ENCODE data around the gene VEGFB. TPM values are rescaled to one million over a fixed set of nuclear protein-coding genes. Genes with fewer than 3 reads are reported as not detected.

The VEGFB gene
- polyA plus RNA-seq, 1 experiment = 13.2 TPM

- Histone ChIP-seq H3K4me3 (ENCODE audit: low read depth, low read length) (peak overlapping the region; percentile 56), H3K36me3 (ENCODE audit: control insufficient read depth, insufficient read depth, low read length) (peaks cover 4% of the 10 kb centered on the region), H3K27me3 (ENCODE audit: control insufficient read depth, insufficient read depth, low read length) (no peaks in the 10 kb centered on the region)
- POLR2A ChIA-PET = no interaction called here
- CTCF ChIA-PET = interaction anchor here (0.7 to 4.4 kb wide), 2 partner anchors 16 to 31 kb away, joined by 4 to 18 read pairs; partner anchors contain the start of gene PLCB3
- TF ChIP-seq CTCF (IDR thresholded peaks at IDR 0.05; ENCODE audit: insufficient read depth, low read depth, low read length) = no peak
- no peak for DNase-seq (ENCODE audit: low read depth)
These were observed 1.2 kb downstream of the VEGFB start for GRCh38 chr11:64235437-64236161.

GRCh38 chr11:64237484-64237951 lies 3.1 kb downstream of the VEGFB start:
- POLR2A ChIA-PET = no interaction called here
- peaks cover 4% of the 10 kb centered on the region for H3K36me3 ChIP-seq (ENCODE audit: control insufficient read depth, insufficient read depth, low read length)
- CTCF ChIA-PET = interaction anchor here (1.1 to 4.4 kb wide), 2 partner anchors 11 to 14 kb away, joined by 3 to 18 read pairs; partner anchors contain the start of genes NUDT22, PLCB3 and TRPT1

DNA sequence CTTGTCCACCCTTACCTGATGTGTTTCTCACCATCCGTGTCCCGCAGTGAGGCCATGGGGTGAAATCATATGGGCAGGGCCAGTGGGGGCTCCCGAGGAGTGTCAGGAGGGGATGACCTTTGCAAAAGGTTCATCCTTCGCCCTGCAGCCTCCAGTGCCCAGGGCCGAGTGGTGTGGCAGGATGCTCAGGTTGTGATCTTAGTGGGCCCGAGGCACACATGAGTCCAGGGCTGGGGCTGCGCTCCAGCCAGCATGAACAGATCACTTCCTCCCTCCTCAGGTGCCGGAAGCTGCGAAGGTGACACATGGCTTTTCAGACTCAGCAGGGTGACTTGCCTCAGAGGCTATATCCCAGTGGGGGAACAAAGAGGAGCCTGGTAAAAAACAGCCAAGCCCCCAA lies 3.7 kb downstream of the VEGFB start:
- CTCF ChIA-PET = interaction anchor here (0.6 to 4.4 kb wide), 3 partner anchors 13 to 32 kb away, joined by 3 to 18 read pairs (median 3); partner anchors contain the start of gene PLCB3
- POLR2A ChIA-PET = no interaction called here
- TF ChIP-seq CTCF (IDR thresholded peaks at IDR 0.05; ENCODE audit: insufficient read depth, low read depth, low read length) = no peak
- H3K27me3 ChIP-seq (ENCODE audit: control insufficient read depth, insufficient read depth, low read length) = no peaks in the 10 kb centered on the region
- DNase-seq (ENCODE audit: low read depth) = no peak
- H3K4me3 ChIP-seq (ENCODE audit: low read depth, low read length) = no peak overlapping the region
- peaks cover 6% of the 10 kb centered on the region for H3K36me3 ChIP-seq (ENCODE audit: control insufficient read depth, insufficient read depth, low read length)

More at GRCh38 chr11:64237484-64237951, 3.1 kb downstream of the VEGFB start:
- Histone ChIP-seq H3K4me3 (ENCODE audit: low read depth, low read length) (no peak overlapping the region), H3K27me3 (ENCODE audit: control insufficient read depth, insufficient read depth, low read length) (no peaks in the 10 kb centered on the region)
- no peak for DNase-seq (ENCODE audit: low read depth)
- no peak for TF ChIP-seq CTCF (IDR thresholded peaks at IDR 0.05; ENCODE audit: insufficient read depth, low read depth, low read length)

- no peak for TF ChIP-seq CTCF (IDR thresholded peaks at IDR 0.05; ENCODE audit: insufficient read depth, low read depth, low read length)
- no peaks in the 10 kb centered on the region for H3K27me3 ChIP-seq (ENCODE audit: control insufficient read depth, insufficient read depth, low read length)
- H3K36me3 ChIP-seq (ENCODE audit: control insufficient read depth, insufficient read depth, low read length) = peaks cover 13% of the 10 kb centered on the region
- H3K4me3 ChIP-seq (ENCODE audit: low read depth, low read length) = no peak overlapping the region
- CTCF ChIA-PET = interaction anchor here (1.0 to 4.4 kb wide), 2 partner anchors 12 to 33 kb away, joined by 3 to 18 read pairs; partner anchors contain the start of gene PLCB3
- no peak for DNase-seq (ENCODE audit: low read depth)
- POLR2A ChIA-PET = no interaction called here
These were observed 4.6 kb downstream of the VEGFB start for GRCh38 chr11:64238999-64239398.

DNA sequence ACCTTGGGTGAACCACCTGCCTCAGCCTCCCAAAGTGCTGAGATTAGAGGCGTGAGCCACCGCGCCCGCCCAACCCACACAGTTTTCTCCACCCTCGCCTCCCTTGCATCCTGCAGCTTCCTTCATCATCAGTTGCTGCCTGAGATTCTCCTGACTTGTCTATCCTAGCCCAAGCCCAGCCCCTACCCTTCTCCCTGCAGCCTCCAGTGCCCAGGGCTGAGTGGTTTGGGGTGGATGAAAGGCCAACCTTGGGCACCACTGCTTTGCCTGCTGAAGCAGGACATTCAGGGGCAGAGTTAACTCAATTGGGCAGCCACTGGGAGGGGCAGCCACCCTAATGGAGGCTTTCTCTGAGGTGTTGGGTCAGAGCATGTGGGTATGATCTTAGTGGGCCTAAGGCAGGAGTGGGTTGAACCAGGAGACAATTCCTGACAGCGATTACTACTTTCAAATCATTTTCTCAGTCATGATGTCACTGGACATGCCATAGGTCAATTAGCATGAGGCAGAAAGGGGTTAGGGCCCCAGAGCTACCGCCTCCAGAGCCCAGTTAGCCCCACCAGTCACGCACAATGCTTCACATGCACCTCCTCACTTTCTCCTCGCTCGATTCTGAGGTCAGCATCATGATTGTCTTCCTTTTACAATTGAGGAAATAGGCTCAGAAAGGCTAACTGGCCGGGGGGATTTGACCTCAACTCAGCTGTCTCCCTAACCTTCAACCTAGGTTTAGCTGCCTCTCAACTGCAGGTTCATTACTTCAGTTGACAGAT lies 5.5 kb downstream of the VEGFB start:
- Histone ChIP-seq H3K36me3 (ENCODE audit: control insufficient read depth, insufficient read depth, low read length) (peaks cover 16% of the 10 kb centered on the region), H3K27me3 (ENCODE audit: control insufficient read depth, insufficient read depth, low read length) (no peaks in the 10 kb centered on the region), H3K4me3 (ENCODE audit: low read depth, low read length) (peak overlapping the region; percentile 93)
- TF ChIP-seq CTCF (IDR thresholded peaks at IDR 0.05; ENCODE audit: insufficient read depth, low read depth, low read length) = no peak
- CTCF ChIA-PET = interaction anchor here (4.4 kb wide), 1 partner anchor 11 kb away, joined by 18 read pairs; the partner anchor contains the start of gene PLCB3
- POLR2A ChIA-PET = interaction anchor here (0.6 kb wide), 1 partner anchor 453 kb away, joined by 3 read pairs; no protein-coding TSS in a partner anchor
- no peak for DNase-seq (ENCODE audit: low read depth)

Data from BJ (cell line).